ENCODE data around the gene ANGPTL8.

Gene ANGPTL8

DNA sequence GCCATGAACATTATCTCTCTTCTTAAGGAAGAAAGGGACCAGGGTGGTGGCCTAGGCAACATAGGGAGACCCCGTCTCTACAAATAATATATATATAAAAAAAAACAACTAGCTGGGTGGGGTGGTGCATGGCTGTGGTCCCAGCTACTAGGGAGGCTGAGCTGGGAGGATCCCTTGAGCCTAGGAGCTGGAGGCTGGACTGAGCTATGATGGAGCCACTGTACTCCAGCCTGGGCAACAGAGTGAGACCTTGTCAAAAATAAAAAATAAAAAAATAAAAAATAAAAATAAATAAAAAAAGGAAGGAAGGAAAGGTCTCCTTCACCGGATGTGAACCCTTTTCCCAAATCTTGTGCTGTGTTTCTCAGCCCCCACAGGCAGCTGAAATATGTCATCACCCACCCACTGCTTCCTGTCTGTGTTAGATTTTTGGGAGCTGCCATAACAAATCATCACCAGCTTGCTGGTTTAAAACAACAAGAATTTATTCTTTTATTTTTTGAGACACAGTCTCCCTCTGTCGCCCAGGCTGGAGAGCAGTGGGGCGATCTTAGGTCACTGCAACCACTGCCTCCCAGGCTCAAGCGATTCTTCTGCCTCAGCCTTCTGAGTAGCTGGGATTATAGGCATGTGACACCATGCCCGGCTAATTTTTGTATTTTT is 47.0 kb downstream of the ANGPTL8 start:
- ChIA-PET CTCF (interaction anchor here (1.1 to 10.5 kb wide), 8 partner anchors 12 to 195 kb away, joined by 3 to 89 read pairs (median 4); partner anchors contain the start of genes ELAVL3, ODAD3 and PRKCSH), POLR2A (no interaction called here)
- H3K4me3 ChIP-seq (ENCODE audit: low read depth, low read length), result no peak overlapping the region
- TF ChIP-seq, protein P1, sequence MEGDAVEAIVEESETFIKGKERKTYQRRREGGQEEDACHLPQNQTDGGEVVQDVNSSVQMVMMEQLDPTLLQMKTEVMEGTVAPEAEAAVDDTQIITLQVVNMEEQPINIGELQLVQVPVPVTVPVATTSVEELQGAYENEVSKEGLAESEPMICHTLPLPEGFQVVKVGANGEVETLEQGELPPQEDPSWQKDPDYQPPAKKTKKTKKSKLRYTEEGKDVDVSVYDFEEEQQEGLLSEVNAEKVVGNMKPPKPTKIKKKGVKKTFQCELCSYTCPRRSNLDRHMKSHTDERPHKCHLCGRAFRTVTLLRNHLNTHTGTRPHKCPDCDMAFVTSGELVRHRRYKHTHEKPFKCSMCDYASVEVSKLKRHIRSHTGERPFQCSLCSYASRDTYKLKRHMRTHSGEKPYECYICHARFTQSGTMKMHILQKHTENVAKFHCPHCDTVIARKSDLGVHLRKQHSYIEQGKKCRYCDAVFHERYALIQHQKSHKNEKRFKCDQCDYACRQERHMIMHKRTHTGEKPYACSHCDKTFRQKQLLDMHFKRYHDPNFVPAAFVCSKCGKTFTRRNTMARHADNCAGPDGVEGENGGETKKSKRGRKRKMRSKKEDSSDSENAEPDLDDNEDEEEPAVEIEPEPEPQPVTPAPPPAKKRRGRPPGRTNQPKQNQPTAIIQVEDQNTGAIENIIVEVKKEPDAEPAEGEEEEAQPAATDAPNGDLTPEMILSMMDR (IDR thresholded peaks at IDR 0.05; ENCODE audit: insufficient read depth, low read length, missing control alignments), result no peak
- no peak for DNase-seq (ENCODE audit: low read depth, low spot score)

DNA sequence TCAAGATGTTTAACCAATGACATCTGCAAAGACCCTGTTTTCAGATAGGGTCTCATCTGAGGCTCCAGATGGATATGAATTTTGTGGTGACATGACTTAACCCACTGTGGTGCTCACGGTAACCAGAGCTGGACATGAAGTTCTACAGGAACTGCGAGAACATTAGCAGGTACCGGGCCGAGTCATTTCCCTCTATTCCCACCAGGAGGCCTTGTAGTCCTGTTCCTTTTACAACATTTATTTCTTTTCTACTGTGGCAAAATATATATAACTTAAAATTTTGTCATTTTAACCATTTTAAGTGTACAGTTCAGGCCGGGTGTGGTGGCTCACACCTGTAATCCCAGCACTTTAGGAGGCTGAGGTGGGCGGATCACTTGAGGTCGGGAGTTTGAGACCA is 48.9 kb downstream of the ANGPTL8 start:
- TF ChIP-seq, protein P1 (IDR thresholded peaks at IDR 0.05; ENCODE audit: insufficient read depth, low read length, missing control alignments), result peak; percentile 37
- CTCF ChIA-PET, result interaction anchor here (0.6 to 10.5 kb wide), 6 partner anchors 9 to 197 kb away, joined by 3 to 89 read pairs (median 4); partner anchors contain the start of gene ELAVL3
- POLR2A ChIA-PET, result no interaction called here
- no peak for DNase-seq (ENCODE audit: low read depth, low spot score)
- H3K4me3 ChIP-seq (ENCODE audit: low read depth, low read length), result no peak overlapping the region

DNA sequence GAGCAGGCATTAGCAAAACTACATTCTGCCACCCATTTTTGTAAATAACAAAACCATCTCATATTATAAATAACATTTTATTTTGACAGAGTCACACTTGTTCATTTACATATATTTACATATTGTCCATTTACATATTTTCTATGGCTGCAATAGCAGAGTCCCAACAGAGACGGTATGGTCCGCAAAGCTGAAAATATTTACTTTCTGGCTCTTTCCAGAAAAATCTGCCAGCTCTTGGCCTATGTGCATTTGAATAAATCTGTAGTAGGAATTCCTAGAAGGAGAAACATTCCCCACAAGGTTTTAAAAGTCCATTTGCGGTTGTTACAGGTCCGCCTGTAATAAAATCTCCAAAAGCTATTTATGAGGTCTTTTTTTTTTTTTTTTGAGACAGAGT is 50.8 kb downstream of the ANGPTL8 start:
- ChIA-PET CTCF (interaction anchor here (0.6 to 10.5 kb wide), 13 partner anchors 34 to 228 kb away, joined by 3 to 89 read pairs (median 4); partner anchors contain the start of genes ELAVL3, EPOR, ODAD3 and PRKCSH), POLR2A (interaction anchor here (0.7 kb wide), 1 partner anchor 123 kb away, joined by 4 read pairs; no protein-coding TSS in a partner anchor)
- TF ChIP-seq, protein P1 (IDR thresholded peaks at IDR 0.05; ENCODE audit: insufficient read depth, low read length, missing control alignments), result no peak
- H3K4me3 ChIP-seq (ENCODE audit: low read depth, low read length), result no peak overlapping the region
- no peak for DNase-seq (ENCODE audit: low read depth, low spot score)

DNA sequence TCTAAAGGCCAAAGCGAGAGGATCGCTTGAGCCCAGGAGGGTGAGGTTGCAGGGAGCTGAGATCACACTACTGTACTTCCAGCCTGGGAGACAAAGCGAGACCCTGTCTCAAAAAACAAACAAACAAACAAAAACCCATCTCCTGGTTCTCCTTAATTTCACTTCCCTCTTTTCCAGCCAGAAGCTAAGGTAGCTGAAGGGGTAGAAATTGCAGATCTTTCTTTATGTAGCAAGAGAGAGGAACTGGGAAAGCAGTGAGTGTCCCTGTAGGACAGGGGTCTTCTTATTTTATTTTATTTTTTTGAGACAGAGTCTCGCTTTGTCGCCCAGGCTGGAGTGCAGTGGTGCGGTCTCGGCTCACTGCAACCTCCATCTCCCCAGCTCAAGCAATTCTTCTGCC is 52.0 kb downstream of the ANGPTL8 start:
- ChIA-PET CTCF (interaction anchor here (1.1 to 10.5 kb wide), 4 partner anchors 144 to 190 kb away, joined by 3 to 89 read pairs (median 6); partner anchors contain the start of genes ELAVL3 and PRKCSH), POLR2A (interaction anchor here (0.6 kb wide), 1 partner anchor 74 kb away, joined by 3 read pairs; no protein-coding TSS in a partner anchor)
- H3K4me3 ChIP-seq (ENCODE audit: low read depth, low read length), result no peak overlapping the region
- TF ChIP-seq, protein P1 (IDR thresholded peaks at IDR 0.05; ENCODE audit: insufficient read depth, low read length, missing control alignments), result no peak
- no peak for DNase-seq (ENCODE audit: low read depth, low spot score)
